Testis (tissue), 3 donors: ENCODE measurements around the gene SPIRE2. TPM values are rescaled to one million over a fixed set of nuclear protein-coding genes. Genes with fewer than 3 reads are reported as not detected.

Experiments used
- DNase-seq: peaks from one replicate; pipeline ENCODE4 v3.0.0-alpha.2; 2019
- H3K27ac ChIP-seq, 2 donors: fragments of 200-600 bp; sonication (generic); one replicate each; pipeline ENCODE4 v1.5.1; 2019
- H3K27me3 ChIP-seq: fragments of 200-600 bp; sonication (generic); one replicate; pipeline ENCODE4 v1.5.1; 2019
- H3K36me3 ChIP-seq: fragments of 200-600 bp; sonication (generic); one replicate; pipeline ENCODE4 v1.5.1; 2017; ENCODE audit warnings: low read depth; ENCODE audit errors: missing control alignments
- H3K4me1 ChIP-seq: fragments of 200-600 bp; sonication (generic); one replicate; pipeline ENCODE4 v1.5.1; 2019
- H3K4me3 ChIP-seq, 2 donors: fragments of 200-600 bp; sonication (generic); one replicate each; pipeline ENCODE4 v1.5.1; 2017 to 2019
- H3K9me3 ChIP-seq: fragments of 200-600 bp; sonication (generic); one replicate; pipeline ENCODE4 v1.5.1; 2017
- CTCF ChIP-seq, 3 experiments: fragments of 450-650 bp in 2 of 3; fragments of 200-600 bp in 1 of 3; sonication (generic) in 1 of 3; IDR thresholded peaks; one replicate each; pipeline ENCODE4 v1.5.1; 2016 to 2019; ENCODE audit warnings: antibody characterized with exemption in 3 of 3, mild to moderate bottlenecking in 2 of 3, moderate library complexity in 1 of 3
- POLR2A ChIP-seq: fragments of 450-650 bp; IDR thresholded peaks from one replicate; pipeline ENCODE4 v1.6.1; 2017; ENCODE audit warnings: antibody characterized with exemption, mild to moderate bottlenecking, moderate library complexity
- WGBS, 2 donors: methylation state at CpG; one replicate each; pipeline ENCODE4 v1.1.5; 2018; 5-methylcytosine and 5-hydroxymethylcytosine counted together
- intact Hi-C: fragments of 100-400 bp; cut with DNase I; formaldehyde crosslinking; loops from one replicate; pipeline ENCODE4 v1.15.1; 2023; ENCODE audit warnings: low total_unique reads
- polyA plus RNA-seq: library from polyadenylated mRNA; stranded (reverse); fragments of 350-450 nt; fragmentation: Illumina TruSeq; extraction: RNeasy Lipid Tissue Mini Kit (QIAGEN cat#74804); gene quantifications from one replicate; pipeline ENCODE4 v1.2.3, GENCODE V29; 2014; ENCODE audit warnings: low read depth, low replicate concordance; ENCODE audit not compliant: insufficient read depth
- total RNA-seq, 2 donors: library from RNA; depleted of rRNA; stranded (reverse); fragments of >200 nt; gene quantifications; one replicate each; pipeline ENCODE4 v1.2.3, GENCODE V29; 2016

Gene SPIRE2
- total and polyA plus RNA-seq, 3 donors from 2014 or later = 11.5 to 31.3 (median 20.9) TPM

- H3K27ac ChIP-seq = no peak overlapping the region
- H3K9me3 ChIP-seq = no peaks in the 10 kb centered on the region
- no peak overlapping the region for H3K4me3 ChIP-seq
- H3K36me3 ChIP-seq = no peaks in the 10 kb centered on the region
- intact Hi-C loops = no loop called here
- DNase-seq = peak; percentile 53
- peaks cover 30% of the 10 kb centered on the region for H3K4me1 ChIP-seq
- 26 to 28% methylated on average over 4 to 32 of the region's 39 CpGs for WGBS, 2 donors
- no peaks in the 10 kb centered on the region for H3K27me3 ChIP-seq
- TF ChIP-seq POLR2A = no peak
- no peak for TF ChIP-seq CTCF (IDR thresholded peaks at IDR 0.05)
These were observed 89.6 kb downstream of the SPIRE2 start for GRCh38 chr16:89917773-89918452.

GRCh38 chr16:89918453-89919347 lies 90.4 kb downstream of the SPIRE2 start, which contains the start of gene MC1R:
MC1R (plus strand) TSS chr16:89918862; CDS start chr16:89919259, 397 bp downstream.
- Histone ChIP-seq H3K9me3 (no peaks in the 10 kb centered on the region), H3K27me3 (no peaks in the 10 kb centered on the region), H3K4me1 (peaks cover 33% of the 10 kb centered on the region), H3K4me3 (no peak within 1 kb of the TSS), H3K27ac (no peak within 1 kb of the TSS), H3K36me3 (no peaks in the 10 kb centered on the region)
- WGBS, 2 donors = 36 to 72% methylated on average over 16 to 23 of the region's 23 CpGs
- DNase-seq = no peak
- intact Hi-C loops = no loop called here
- no peak for TF ChIP-seq POLR2A
- TF ChIP-seq CTCF (IDR thresholded peaks at IDR 0.05) = peak; percentile 14 to 33 (median 21)

GRCh38 chr16:89919535-89920406 lies 91.5 kb downstream of the SPIRE2 start:
- H3K4me3 ChIP-seq = no peak overlapping the region
- DNase-seq = no peak
- H3K27me3 ChIP-seq = no peaks in the 10 kb centered on the region
- H3K27ac ChIP-seq = no peak overlapping the region
- no peak for TF ChIP-seq POLR2A
- TF ChIP-seq CTCF (IDR thresholded peaks at IDR 0.05) = no peak
- H3K4me1 ChIP-seq = peaks cover 37% of the 10 kb centered on the region
- no peaks in the 10 kb centered on the region for H3K36me3 ChIP-seq
- WGBS, 2 donors = 94 to 95% methylated on average over 36 to 52 of the region's 52 CpGs
- intact Hi-C loops = no loop called here
- H3K9me3 ChIP-seq = no peaks in the 10 kb centered on the region

GRCh38 chr16:89920723-89921122 lies 92.4 kb downstream of the SPIRE2 start:
- Histone ChIP-seq H3K36me3 (no peaks in the 10 kb centered on the region), H3K9me3 (no peaks in the 10 kb centered on the region), H3K27ac (no peak overlapping the region), H3K4me1 (peaks cover 37% of the 10 kb centered on the region), H3K4me3 (no peak overlapping the region), H3K27me3 (no peaks in the 10 kb centered on the region)
- TF ChIP-seq CTCF (IDR thresholded peaks at IDR 0.05) = no peak
- no peak for TF ChIP-seq POLR2A
- 56 to 68% methylated on average over 5 to 6 of the region's 6 CpGs for WGBS, 2 donors
- DNase-seq = no peak
- intact Hi-C loops = no loop called here

Other genes with a start within 250 kb of the SPIRE2 start
- gene DPEP1, start 214.8 kb upstream of the SPIRE2 start, total RNA-seq = 100 to 1,000 TPM; 125 to 256 TPM
- gene DPEP1, start 214.8 kb upstream of the SPIRE2 start, polyA plus RNA-seq = 105 TPM
- gene CHMP1A, start 170.8 kb upstream of the SPIRE2 start, total RNA-seq = 100 to 1,000 TPM; 106 to 123 TPM
- 90.0 TPM for gene CHMP1A, start 170.8 kb upstream of the SPIRE2 start, polyA plus RNA-seq
- gene SPATA33, start 170.6 kb upstream of the SPIRE2 start, total RNA-seq = 10 to 100 TPM; 45.8 to 85.0 TPM
- gene SPATA33, start 170.6 kb upstream of the SPIRE2 start, polyA plus RNA-seq = 201 TPM
- gene CDK10, start 141.8 kb upstream of the SPIRE2 start, total RNA-seq = 10 to 100 TPM; 77.1 to 88.3 TPM
- 68.0 TPM for gene CDK10, start 141.8 kb upstream of the SPIRE2 start, polyA plus RNA-seq
- gene SPATA2L, start 126.8 kb upstream of the SPIRE2 start, total RNA-seq = 10 to 100 TPM; 13.9 to 14.4 TPM
- gene SPATA2L, start 126.8 kb upstream of the SPIRE2 start, polyA plus RNA-seq = 4.9 TPM
- gene VPS9D1, start 107.6 kb upstream of the SPIRE2 start, total RNA-seq = 10 to 100 TPM; 22.4 to 25.0 TPM
- 26.9 TPM for gene VPS9D1, start 107.6 kb upstream of the SPIRE2 start, polyA plus RNA-seq
- 10 to 100 TPM; 37.8 to 48.4 TPM for gene ZNF276, start 106.9 kb upstream of the SPIRE2 start, total RNA-seq
- 31.0 TPM for gene ZNF276, start 106.9 kb upstream of the SPIRE2 start, polyA plus RNA-seq
- gene FANCA, start 11.8 kb upstream of the SPIRE2 start, total RNA-seq = 100 to 1,000 TPM in 1 of 2 donors, 10 to 100 TPM in 1; 73.2 to 112 TPM
- gene FANCA, start 11.8 kb upstream of the SPIRE2 start, polyA plus RNA-seq = 48.1 TPM
- 100 to 1,000 TPM; 334 to 345 TPM for gene TCF25, start 45.1 kb downstream of the SPIRE2 start, total RNA-seq
- gene TCF25, start 45.1 kb downstream of the SPIRE2 start, polyA plus RNA-seq = 225 TPM
- gene MC1R, start 90.4 kb downstream of the SPIRE2 start, total RNA-seq = 10 to 100 TPM; 40.0 to 53.7 TPM
- 30.1 TPM for gene MC1R, start 90.4 kb downstream of the SPIRE2 start, polyA plus RNA-seq
- 10 to 100 TPM; 38.8 to 61.7 TPM for gene TUBB3, start 94.9 kb downstream of the SPIRE2 start, total RNA-seq
- gene TUBB3, start 94.9 kb downstream of the SPIRE2 start, polyA plus RNA-seq = 56.5 TPM
- gene DEF8, start 120.3 kb downstream of the SPIRE2 start, total RNA-seq = 10 to 100 TPM; 38.1 to 46.4 TPM
- gene DEF8, start 120.3 kb downstream of the SPIRE2 start, polyA plus RNA-seq = 26.8 TPM
- 1 to 10 TPM; 4.7 to 5.1 TPM for gene DBNDD1, start 191.0 kb downstream of the SPIRE2 start, total RNA-seq
- 2.3 TPM for gene DBNDD1, start 191.0 kb downstream of the SPIRE2 start, polyA plus RNA-seq
- 10 to 100 TPM in 1 of 2 donors, 1 to 10 TPM in 1; 1.8 to 10.2 TPM for gene PRDM7, start 248.9 kb downstream of the SPIRE2 start, total RNA-seq
- gene PRDM7, start 248.9 kb downstream of the SPIRE2 start, polyA plus RNA-seq = 4.2 TPM